Activated CD8-positive, alpha-beta memory T cell treated with anti-CD3 and anti-CD28 coated beads, Interleukin-2, amount 10 ng/mL, durations not matched to agents 7 days and 5 days (primary cell): ENCODE data around the gene PRH2. TPM values are rescaled to one million over a fixed set of nuclear protein-coding genes. Genes with fewer than 3 reads are reported as not detected.

ENCODE experiments used
- ATAC-seq: fragments of 150-1000 bp; cut with Tn5 transposase; one replicate; pipeline ENCODE4 v1.10.0; 2021; ENCODE audit warnings: moderate library complexity
- CTCF ChIA-PET: fragments of 350-600 bp; sonication (Branson Sonifier 250); formaldehyde crosslinking; loops from one replicate; lab custom pipeline; 2021; ENCODE audit warnings: antibody characterized with exemption; lab: Charles Lee
- DNase-seq: peaks from one replicate; pipeline ENCODE4 v3.0.0-alpha.2; 2020
- H3K27ac Mint-ChIP-seq: one replicate; pipeline ENCODE4 v1.8.0; 2021; ENCODE audit warnings: mild to moderate bottlenecking, mixed read lengths
- H3K27me3 Mint-ChIP-seq: one replicate; pipeline ENCODE4 v1.8.0; 2021; ENCODE audit warnings: mixed read lengths
- H3K36me3 Mint-ChIP-seq: one replicate; pipeline ENCODE4 v1.8.0; 2021; ENCODE audit warnings: mild to moderate bottlenecking, mixed read lengths
- H3K4me1 Mint-ChIP-seq: one replicate; pipeline ENCODE4 v1.8.0; 2021; ENCODE audit warnings: mixed read lengths
- H3K4me3 Mint-ChIP-seq: one replicate; pipeline ENCODE4 v1.8.0; 2021; ENCODE audit warnings: mild to moderate bottlenecking, moderate library complexity, mixed read lengths
- H3K9me3 Mint-ChIP-seq: one replicate; pipeline ENCODE4 v1.8.0; 2022; ENCODE audit warnings: low read depth, mixed read lengths
- total RNA-seq, 2 experiments: library from RNA; stranded (reverse); gene quantifications; one replicate each; pipeline ENCODE4 v1.2.3, GENCODE V29; 2021

Gene PRH2
- total RNA-seq: under 1 TPM in 1 of 2 experiments, not detected in 1; 0.76 TPM

GRCh38 chr12:10928746-10929286 lies at the start of gene PRH2:
PRH2 (plus strand) TSS chr12:10929236; CDS start chr12:10929274, 38 bp downstream.
- Mint-ChIP-seq H3K36me3 (no peaks in the 10 kb centered on the region), H3K4me3 (no peak within 1 kb of the TSS), H3K27me3 (no peaks in the 10 kb centered on the region), H3K9me3 (no peaks in the 10 kb centered on the region), H3K27ac (no peak within 1 kb of the TSS), H3K4me1 (no peaks in the 10 kb centered on the region)
- ATAC-seq: no peak
- CTCF ChIA-PET: no interaction called here
- DNase-seq: no peak

GRCh38 chr12:10884086-10884725 lies 44.8 kb upstream of the PRH2 start, which contains the start of gene PRH1:
PRH1 (minus strand) TSS chr12:10884255; CDS start chr12:10884217, 38 bp downstream.
- Mint-ChIP-seq H3K27ac (no peak within 1 kb of the TSS), H3K4me1 (no peaks in the 10 kb centered on the region), H3K4me3 (no peak within 1 kb of the TSS), H3K36me3 (peaks cover 6% of the 10 kb centered on the region), H3K9me3 (no peaks in the 10 kb centered on the region), H3K27me3 (no peaks in the 10 kb centered on the region)
- ATAC-seq (no peak), DNase-seq (no peak)
- CTCF ChIA-PET: interaction anchor here (1.6 kb wide), 1 partner anchor 33 kb away, joined by 3 read pairs; no protein-coding TSS in a partner anchor

- ATAC-seq (no peak), DNase-seq (no peak)
- H3K4me1 Mint-ChIP-seq: no peaks in the 10 kb centered on the region
- H3K27ac Mint-ChIP-seq: no peak overlapping the region
- CTCF ChIA-PET: no interaction called here
- H3K9me3 Mint-ChIP-seq: no peaks in the 10 kb centered on the region
- H3K36me3 Mint-ChIP-seq: peaks cover 6% of the 10 kb centered on the region
- H3K4me3 Mint-ChIP-seq: no peak overlapping the region
- H3K27me3 Mint-ChIP-seq: no peaks in the 10 kb centered on the region
Measured at GRCh38 chr12:10889226-10889625, 39.8 kb upstream of the PRH2 start.

GRCh38 chr12:10891937-10892336 lies 37.1 kb upstream of the PRH2 start:
- no peaks in the 10 kb centered on the region for H3K4me1 Mint-ChIP-seq
- CTCF ChIA-PET: no interaction called here
- no peaks in the 10 kb centered on the region for H3K27me3 Mint-ChIP-seq
- H3K36me3 Mint-ChIP-seq: peaks cover 6% of the 10 kb centered on the region
- no peak for DNase-seq
- H3K9me3 Mint-ChIP-seq: no peaks in the 10 kb centered on the region
- no peak overlapping the region for H3K27ac Mint-ChIP-seq
- no peak overlapping the region for H3K4me3 Mint-ChIP-seq
- ATAC-seq: no peak

- Mint-ChIP-seq H3K4me1 (no peaks in the 10 kb centered on the region), H3K36me3 (peaks cover 8% of the 10 kb centered on the region)
Measured at GRCh38 chr12:10896854-10897253, 32.2 kb upstream of the PRH2 start.

GRCh38 chr12:10900530-10900929 lies 28.5 kb upstream of the PRH2 start:
- CTCF ChIA-PET: no interaction called here
- H3K4me1 Mint-ChIP-seq: no peaks in the 10 kb centered on the region

More at GRCh38 chr12:10896854-10897253, 32.2 kb upstream of the PRH2 start:
- Mint-ChIP-seq H3K27ac (no peak overlapping the region), H3K4me3 (no peak overlapping the region), H3K9me3 (no peaks in the 10 kb centered on the region), H3K27me3 (no peaks in the 10 kb centered on the region)
- no peak for DNase-seq
- CTCF ChIA-PET: no interaction called here
- no peak for ATAC-seq

GRCh38 chr12:10900972-10901371 lies 28.1 kb upstream of the PRH2 start:
- Mint-ChIP-seq H3K36me3 (peaks cover 22% of the 10 kb centered on the region), H3K9me3 (peaks cover 14% of the 10 kb centered on the region), H3K4me3 (no peak overlapping the region), H3K27me3 (no peaks in the 10 kb centered on the region), H3K4me1 (no peaks in the 10 kb centered on the region), H3K27ac (no peak overlapping the region)
- no peak for ATAC-seq
- CTCF ChIA-PET: no interaction called here
- DNase-seq: no peak

More at GRCh38 chr12:10900530-10900929, 28.5 kb upstream of the PRH2 start:
- H3K9me3 Mint-ChIP-seq: peaks cover 14% of the 10 kb centered on the region
- no peak overlapping the region for H3K27ac Mint-ChIP-seq
- DNase-seq: no peak
- H3K4me3 Mint-ChIP-seq: no peak overlapping the region
- H3K36me3 Mint-ChIP-seq: peaks cover 22% of the 10 kb centered on the region
- H3K27me3 Mint-ChIP-seq: no peaks in the 10 kb centered on the region
- no peak for ATAC-seq

- CTCF ChIA-PET: no interaction called here
- Mint-ChIP-seq H3K27me3 (no peaks in the 10 kb centered on the region), H3K4me3 (no peak overlapping the region), H3K36me3 (peaks cover 22% of the 10 kb centered on the region), H3K4me1 (no peaks in the 10 kb centered on the region), H3K27ac (no peak overlapping the region), H3K9me3 (peaks cover 14% of the 10 kb centered on the region)
- DNase-seq (no peak), ATAC-seq (no peak)
Measured at GRCh38 chr12:10901427-10901826, 27.6 kb upstream of the PRH2 start.

GRCh38 chr12:10904686-10905085 lies 24.4 kb upstream of the PRH2 start:
- H3K4me3 Mint-ChIP-seq: no peak overlapping the region
- no peak for ATAC-seq
- no peak for DNase-seq
- no peaks in the 10 kb centered on the region for H3K4me1 Mint-ChIP-seq
- peaks cover 14% of the 10 kb centered on the region for H3K9me3 Mint-ChIP-seq
- H3K27ac Mint-ChIP-seq: no peak overlapping the region
- CTCF ChIA-PET: no interaction called here
- no peaks in the 10 kb centered on the region for H3K27me3 Mint-ChIP-seq
- peaks cover 18% of the 10 kb centered on the region for H3K36me3 Mint-ChIP-seq

- no peak for DNase-seq
- H3K27me3 Mint-ChIP-seq: no peaks in the 10 kb centered on the region
- ATAC-seq: no peak
- H3K4me1 Mint-ChIP-seq: no peaks in the 10 kb centered on the region
- CTCF ChIA-PET: no interaction called here
- H3K36me3 Mint-ChIP-seq: peaks cover 8% of the 10 kb centered on the region
- H3K9me3 Mint-ChIP-seq: peaks cover 5% of the 10 kb centered on the region
- H3K27ac Mint-ChIP-seq: no peak within 1 kb of the TSS
- no peak within 1 kb of the TSS for H3K4me3 Mint-ChIP-seq
Measured at GRCh38 chr12:10909462-10909861, 19.6 kb upstream of the PRH2 start, which contains the start of gene TAS2R13. TAS2R13 (minus strand) TSS chr12:10909562; CDS start chr12:10909298, 264 bp downstream.

- Mint-ChIP-seq H3K9me3 (no peaks in the 10 kb centered on the region), H3K27ac (no peak overlapping the region), H3K36me3 (peaks cover 2% of the 10 kb centered on the region), H3K27me3 (no peaks in the 10 kb centered on the region), H3K4me3 (no peak overlapping the region), H3K4me1 (no peaks in the 10 kb centered on the region)
- ATAC-seq (no peak), DNase-seq (no peak)
- CTCF ChIA-PET: no interaction called here
Measured at GRCh38 chr12:10910380-10910779, 18.7 kb upstream of the PRH2 start.

GRCh38 chr12:10919809-10920208 lies 9.2 kb upstream of the PRH2 start:
- no peaks in the 10 kb centered on the region for H3K4me1 Mint-ChIP-seq
- no peak for DNase-seq
- H3K36me3 Mint-ChIP-seq: no peaks in the 10 kb centered on the region
- no peaks in the 10 kb centered on the region for H3K27me3 Mint-ChIP-seq
- H3K27ac Mint-ChIP-seq: no peak overlapping the region
- ATAC-seq: no peak
- CTCF ChIA-PET: interaction anchor here (0.7 kb wide), 2 partner anchors 14 to 141 kb away, joined by 3 to 4 read pairs; no protein-coding TSS in a partner anchor
- no peaks in the 10 kb centered on the region for H3K9me3 Mint-ChIP-seq
- no peak overlapping the region for H3K4me3 Mint-ChIP-seq

GRCh38 chr12:10926269-10926668 lies 2.8 kb upstream of the PRH2 start:
- Mint-ChIP-seq H3K4me1 (no peaks in the 10 kb centered on the region), H3K36me3 (no peaks in the 10 kb centered on the region), H3K9me3 (no peaks in the 10 kb centered on the region), H3K27ac (no peak overlapping the region), H3K4me3 (no peak overlapping the region), H3K27me3 (no peaks in the 10 kb centered on the region)
- CTCF ChIA-PET: no interaction called here
- DNase-seq: no peak
- ATAC-seq: no peak

GRCh38 chr12:10936506-10936905 lies 7.5 kb downstream of the PRH2 start:
- Mint-ChIP-seq H3K4me1 (no peaks in the 10 kb centered on the region), H3K36me3 (no peaks in the 10 kb centered on the region), H3K27ac (no peak overlapping the region), H3K27me3 (no peaks in the 10 kb centered on the region), H3K9me3 (no peaks in the 10 kb centered on the region), H3K4me3 (no peak overlapping the region)
- no peak for DNase-seq
- CTCF ChIA-PET: no interaction called here
- ATAC-seq: no peak
